GM18870 (cell line): Measurements from ENCODE around the gene ITIH4.

Source experiments
- ATAC-seq: cut with Tn5 transposase; IDR thresholded peaks from one replicate; pipeline ENCODE4 v1.9.1; 2021; ENCODE audit warnings: moderate library complexity; ENCODE audit not compliant: unreplicated experiment

ITIH4 gene

GRCh38 chr3:52849656-52850055 is 19.2 kb upstream of the ITIH4 start:
- ATAC-seq, result no peak

GRCh38 chr3:52848617-52849016 is 18.1 kb upstream of the ITIH4 start:
- no peak for ATAC-seq

- ATAC-seq, result no peak
These were observed 17.3 kb upstream of the ITIH4 start for GRCh38 chr3:52847726-52848125.

GRCh38 chr3:52847241-52847640 is 16.8 kb upstream of the ITIH4 start:
- ATAC-seq, result no peak

GRCh38 chr3:52846432-52846965 is 16.0 kb upstream of the ITIH4 start:
- ATAC-seq, result no peak

- ATAC-seq, result no peak
These were observed 15.4 kb upstream of the ITIH4 start for GRCh38 chr3:52845691-52846431.

- ATAC-seq, result no peak
These were observed 14.7 kb upstream of the ITIH4 start for GRCh38 chr3:52845157-52845556.

GRCh38 chr3:52844290-52844975 is 14.0 kb upstream of the ITIH4 start:
- no peak for ATAC-seq

- no peak for ATAC-seq
These were observed 13.4 kb upstream of the ITIH4 start for GRCh38 chr3:52843881-52844280.

GRCh38 chr3:52843108-52843865 is 12.8 kb upstream of the ITIH4 start:
- no peak for ATAC-seq

- ATAC-seq, result no peak
These were observed 12.0 kb upstream of the ITIH4 start for GRCh38 chr3:52842424-52842823.

GRCh38 chr3:52841981-52842340 is 11.5 kb upstream of the ITIH4 start:
- no peak for ATAC-seq

- ATAC-seq, result no peak
These were observed 10.9 kb upstream of the ITIH4 start for GRCh38 chr3:52841211-52841980.

GRCh38 chr3:52839892-52840545 is 9.5 kb upstream of the ITIH4 start:
- ATAC-seq, result no peak

GRCh38 chr3:52839268-52839575 is 8.8 kb upstream of the ITIH4 start:
- ATAC-seq, result no peak

GRCh38 chr3:52838561-52839267 is 8.2 kb upstream of the ITIH4 start:
- no peak for ATAC-seq

GRCh38 chr3:52836986-52837385 is 6.5 kb upstream of the ITIH4 start:
- ATAC-seq, result no peak

- no peak for ATAC-seq
These were observed 6.0 kb upstream of the ITIH4 start for GRCh38 chr3:52836471-52836845.

GRCh38 chr3:52835766-52836470 is 5.4 kb upstream of the ITIH4 start:
- no peak for ATAC-seq
